Transverse colon (tissue), 4 donors: ENCODE data around the gene MANSC4. TPM values are rescaled to one million over a fixed set of nuclear protein-coding genes. Genes with fewer than 3 reads are reported as not detected.

Experiments used
- DNase-seq: peaks from one replicate; pipeline ENCODE4 v3.0.0-alpha.2; 2019
- H3K27ac ChIP-seq, 4 donors: fragments of 200-600 bp; sonication (generic); 2 replicates each; pipeline ENCODE4 v1.5.1; 2016 to 2018; ENCODE audit warnings: inconsistent platforms in 4 of 4
- H3K27me3 ChIP-seq: fragments of 200-600 bp; sonication (generic); 2 replicates; pipeline ENCODE4 v1.5.1; 2017; ENCODE audit warnings: inconsistent platforms
- H3K36me3 ChIP-seq, 4 donors: fragments of 200-600 bp; sonication (generic); 2 replicates each; pipeline ENCODE4 v1.5.1; 2017 to 2019; ENCODE audit warnings: inconsistent platforms in 4 of 4
- H3K4me1 ChIP-seq, 4 donors: fragments of 200-600 bp; sonication (generic); 2 replicates each; pipeline ENCODE4 v1.5.1; 2017 to 2020; ENCODE audit warnings: inconsistent platforms in 4 of 4
- H3K4me3 ChIP-seq, 4 donors: fragments of 200-600 bp; sonication (generic); 1 replicate in 1 of 4; 2 replicates in 3 of 4; pipeline versions ENCODE4 v1.5.1 to v1.6.1; 2017 to 2019; ENCODE audit warnings: inconsistent platforms in 4 of 4
- H3K9me3 ChIP-seq, 2 donors: fragments of 200-600 bp; sonication (generic); 2 replicates each; pipeline ENCODE4 v1.5.1; 2017 to 2019; ENCODE audit warnings: inconsistent platforms in 2 of 2
- EP300 ChIP-seq: sonication (generic); formaldehyde crosslinking; IDR thresholded peaks from one replicate; pipeline ENCODE4 v1.6.1; 2017; ENCODE audit warnings: antibody characterized with exemption, low read depth
- POLR2A ChIP-seq: fragments of 450-650 bp; IDR thresholded peaks from one replicate; pipeline ENCODE4 v1.6.1; 2016; ENCODE audit warnings: antibody characterized with exemption, mild to moderate bottlenecking, moderate library complexity
- POLR2AphosphoS5 ChIP-seq, 3 donors: sonication (generic); formaldehyde crosslinking; IDR thresholded peaks; one replicate each; pipeline ENCODE4 v1.6.1; 2016; ENCODE audit warnings: antibody characterized with exemption in 3 of 3
- whole genome bisulfite sequencing, 2 donors: methylation state at CpG; one replicate each; pipeline ENCODE4 v1.1.5; 2018; ENCODE audit warnings: low coverage in 1 of 2; 5-methylcytosine and 5-hydroxymethylcytosine counted together
- in situ Hi-C, 4 donors: fragments of 200-750 bp; cut with MboI; loops; one replicate each; pipeline versions ENCODE4 v1.15.0 to v1.15.1; 2017; ENCODE audit warnings: low sequenced_read_pairs in 3 of 4, low pct_ligation_motif_present in 1 of 4, low pct_unique_long_range_greater_than_20kb in 1 of 4
- intact Hi-C: fragments of 100-400 bp; cut with DNase I; formaldehyde crosslinking; loops from one replicate; pipeline ENCODE4 v1.15.1; 2023; ENCODE audit warnings: low total_unique reads
- total RNA-seq, 4 donors: library from RNA; depleted of rRNA; stranded (reverse); fragments of >200 nt; gene quantifications; one replicate each; pipeline ENCODE4 v1.1.0, GENCODE V29; 2016
- TF ChIP-seq, protein P1 (sequence below), 5 experiments: fragments of 200-600 bp in 3 of 5; fragments of 450-650 bp in 2 of 5; sonication (generic) in 3 of 5; IDR thresholded peaks; 1 replicate in 2 of 5; 2 replicates in 3 of 5; pipeline ENCODE4 v1.5.1; 2016 to 2017; ENCODE audit warnings: antibody characterized with exemption in 5 of 5, inconsistent platforms in 3 of 5, mild to moderate bottlenecking in 2 of 5, moderate library complexity in 1 of 5

MANSC4 gene
- total RNA-seq, 4 donors from 2014 or later, result not detected

DNA sequence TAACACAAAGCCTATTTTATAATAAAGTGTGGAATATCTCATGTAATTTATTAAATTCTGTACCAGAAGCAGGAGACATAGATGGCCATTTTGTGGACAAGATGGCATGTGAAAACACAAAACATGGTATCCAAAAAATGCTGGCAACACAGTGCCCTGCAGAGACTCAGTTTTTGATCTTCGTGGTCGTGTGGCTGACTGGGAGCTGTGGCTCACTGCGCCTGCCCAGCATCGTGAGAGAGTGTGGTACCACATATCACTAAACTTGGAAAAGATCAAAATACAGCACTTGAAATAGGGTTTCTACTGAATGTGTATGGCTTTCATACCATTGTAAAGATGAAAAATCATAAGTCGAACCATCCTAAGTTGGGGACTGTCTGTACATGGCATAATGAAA is 43.0 kb upstream of the MANSC4 start:
- TF ChIP-seq, protein P1, sequence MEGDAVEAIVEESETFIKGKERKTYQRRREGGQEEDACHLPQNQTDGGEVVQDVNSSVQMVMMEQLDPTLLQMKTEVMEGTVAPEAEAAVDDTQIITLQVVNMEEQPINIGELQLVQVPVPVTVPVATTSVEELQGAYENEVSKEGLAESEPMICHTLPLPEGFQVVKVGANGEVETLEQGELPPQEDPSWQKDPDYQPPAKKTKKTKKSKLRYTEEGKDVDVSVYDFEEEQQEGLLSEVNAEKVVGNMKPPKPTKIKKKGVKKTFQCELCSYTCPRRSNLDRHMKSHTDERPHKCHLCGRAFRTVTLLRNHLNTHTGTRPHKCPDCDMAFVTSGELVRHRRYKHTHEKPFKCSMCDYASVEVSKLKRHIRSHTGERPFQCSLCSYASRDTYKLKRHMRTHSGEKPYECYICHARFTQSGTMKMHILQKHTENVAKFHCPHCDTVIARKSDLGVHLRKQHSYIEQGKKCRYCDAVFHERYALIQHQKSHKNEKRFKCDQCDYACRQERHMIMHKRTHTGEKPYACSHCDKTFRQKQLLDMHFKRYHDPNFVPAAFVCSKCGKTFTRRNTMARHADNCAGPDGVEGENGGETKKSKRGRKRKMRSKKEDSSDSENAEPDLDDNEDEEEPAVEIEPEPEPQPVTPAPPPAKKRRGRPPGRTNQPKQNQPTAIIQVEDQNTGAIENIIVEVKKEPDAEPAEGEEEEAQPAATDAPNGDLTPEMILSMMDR (IDR thresholded peaks at IDR 0.05), result no peak
- no peak for TF ChIP-seq EP300
- TF ChIP-seq POLR2AphosphoS5 (IDR thresholded peaks at IDR 0.05), result no peak
- no peak for TF ChIP-seq POLR2A
- H3K36me3 ChIP-seq, result no peaks in the 10 kb centered on the region
- H3K4me1 ChIP-seq, result peaks cover 0 to 17% (median 11%) of the 10 kb centered on the region in 4 donors
- H3K9me3 ChIP-seq, result no peaks in the 10 kb centered on the region
- no peak overlapping the region for H3K27ac ChIP-seq
- DNase-seq, result no peak
- no peaks in the 10 kb centered on the region for H3K27me3 ChIP-seq
- WGBS, 2 donors, result 84% methylated on average over 5 of the region's 5 CpGs; no CpG with 5 or more reads in 1 of the 2 donors
- no peak overlapping the region for H3K4me3 ChIP-seq
- intact Hi-C loops, result no loop called here
- in situ Hi-C loops, result no loop called here

DNA sequence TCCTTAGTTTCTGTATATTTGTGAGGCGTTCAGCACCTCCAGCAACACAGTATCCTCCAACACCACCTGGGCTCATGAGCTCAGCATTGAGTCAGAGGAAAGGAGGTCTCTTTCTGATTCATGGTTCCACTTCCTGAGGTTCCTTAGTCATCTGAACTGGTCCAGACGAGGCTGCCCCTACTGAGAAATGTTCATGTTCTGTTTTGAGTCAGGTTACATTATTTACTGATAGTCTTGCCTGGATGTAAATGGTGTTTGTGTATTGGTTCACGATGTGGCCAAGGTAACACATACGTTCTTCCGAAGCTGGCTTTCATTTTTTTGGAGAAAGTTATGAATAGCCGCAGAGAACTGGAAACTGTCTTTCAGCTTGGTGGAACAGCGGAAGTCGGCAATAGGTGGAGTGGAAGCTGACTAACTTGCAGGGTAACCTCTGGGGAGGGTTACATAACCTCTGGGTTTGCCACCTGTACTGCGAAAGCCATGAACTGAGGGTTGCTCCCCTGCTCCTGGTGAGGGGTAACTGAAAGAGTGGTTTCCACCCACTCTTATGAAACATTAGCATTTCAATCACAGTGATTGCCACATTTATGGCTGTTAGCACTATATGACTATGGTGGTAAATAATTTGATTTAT is 42.2 kb upstream of the MANSC4 start:
- Histone ChIP-seq H3K36me3 (no peaks in the 10 kb centered on the region), H3K4me1 (peaks cover 0 to 17% (median 11%) of the 10 kb centered on the region in 4 donors), H3K27ac (no peak overlapping the region), H3K4me3 (no peak overlapping the region), H3K27me3 (no peaks in the 10 kb centered on the region), H3K9me3 (no peaks in the 10 kb centered on the region)
- in situ Hi-C loops, result no loop called here
- DNase-seq, result no peak
- TF ChIP-seq POLR2AphosphoS5 (IDR thresholded peaks at IDR 0.05) (no peak), EP300 (no peak), POLR2A (no peak)
- TF ChIP-seq, protein P1 (IDR thresholded peaks at IDR 0.05), result no peak
- WGBS, 2 donors, result 82 to 83% methylated on average over 3 to 9 of the region's 9 CpGs
- intact Hi-C loops, result no loop called here

DNA sequence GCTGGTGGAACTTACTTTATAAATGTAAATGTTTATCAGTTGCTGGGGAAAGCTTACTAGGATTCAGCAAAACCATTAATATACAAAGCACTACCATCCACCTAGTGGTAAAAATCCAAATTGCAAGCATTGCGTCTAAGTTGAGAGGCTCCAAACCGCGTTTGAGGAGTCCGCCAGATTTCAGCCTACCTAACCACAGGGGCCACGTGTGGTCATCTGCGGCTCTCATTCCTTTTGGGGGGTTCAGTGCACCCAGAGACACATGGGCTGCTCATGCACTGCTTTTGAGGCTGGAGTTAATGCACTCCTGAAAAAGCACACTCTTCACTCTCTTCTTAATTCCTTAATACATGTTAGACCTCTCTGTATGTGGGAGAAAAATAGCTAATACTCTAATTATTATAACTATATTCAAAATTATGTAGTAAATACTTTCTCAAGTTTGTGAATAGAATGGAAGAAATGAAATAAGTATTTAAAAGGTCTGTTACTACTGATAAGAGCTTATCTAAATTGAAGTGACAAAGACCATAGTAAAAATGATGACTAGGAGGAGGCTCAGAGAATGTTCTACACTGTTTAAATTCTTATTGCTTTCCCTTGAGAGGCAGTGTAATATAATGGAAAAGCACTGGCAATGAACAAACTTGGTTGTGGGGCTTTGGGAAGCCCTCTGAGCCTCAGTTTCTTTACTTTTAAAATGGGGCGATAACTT is 41.4 kb upstream of the MANSC4 start:
- H3K4me3 ChIP-seq, result peak overlapping the region in 1 of 4 donors; percentile 11
- no peaks in the 10 kb centered on the region for H3K9me3 ChIP-seq
- H3K27ac ChIP-seq, result no peak overlapping the region
- TF ChIP-seq POLR2A (no peak), POLR2AphosphoS5 (IDR thresholded peaks at IDR 0.05) (no peak)
- TF ChIP-seq, protein P1 (IDR thresholded peaks at IDR 0.05), result peak; percentile 75 to 87 (median 83)
- in situ Hi-C loops, result no loop called here
- H3K36me3 ChIP-seq, result no peaks in the 10 kb centered on the region
- H3K4me1 ChIP-seq, result peaks cover 0 to 17% (median 11%) of the 10 kb centered on the region in 4 donors
- WGBS, 2 donors, result 15 to 17% methylated on average over 6 to 7 of the region's 7 CpGs
- intact Hi-C loops, result no loop called here
- H3K27me3 ChIP-seq, result no peaks in the 10 kb centered on the region
- peak; percentile 20 for DNase-seq

DNA sequence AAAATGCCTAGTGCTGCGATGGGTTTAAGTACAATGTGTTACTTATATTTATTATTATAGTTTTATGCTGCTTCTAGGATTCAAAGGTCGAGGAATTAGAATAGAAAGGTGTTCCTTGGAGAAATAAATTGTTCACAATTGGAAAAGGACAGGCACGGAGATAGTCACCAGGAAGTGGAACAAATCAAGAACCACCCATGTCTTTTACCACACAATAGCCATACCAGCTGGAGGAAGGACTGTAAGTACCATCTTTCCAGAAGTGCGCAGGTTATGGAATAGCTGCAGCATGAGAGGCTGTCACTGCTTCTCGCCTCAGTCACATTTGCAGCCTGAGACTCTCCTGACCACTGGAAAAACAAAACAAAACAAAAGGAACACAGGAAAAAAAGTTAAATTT is 40.5 kb upstream of the MANSC4 start:
- intact Hi-C loops (no loop called here), in situ Hi-C loops (no loop called here)
- Histone ChIP-seq H3K9me3 (no peaks in the 10 kb centered on the region), H3K27me3 (no peaks in the 10 kb centered on the region), H3K4me1 (peaks cover 0 to 17% (median 11%) of the 10 kb centered on the region in 4 donors), H3K4me3 (no peak overlapping the region), H3K36me3 (no peaks in the 10 kb centered on the region), H3K27ac (peak overlapping the region in 1 of 4 donors; percentile 8)
- 63 to 79% methylated on average over 5 of the region's 5 CpGs for WGBS, 2 donors
- no peak for DNase-seq
- TF ChIP-seq POLR2AphosphoS5 (IDR thresholded peaks at IDR 0.05), result peak in 1 of 3 donors; percentile 9
- TF ChIP-seq, protein P1 (IDR thresholded peaks at IDR 0.05), result no peak
